GM19468 (cell line): ENCODE data around the gene PHAF1.

Experiments used
- ATAC-seq: cut with Tn5 transposase; IDR thresholded peaks from one replicate; pipeline ENCODE4 v1.9.1; 2021; ENCODE audit warnings: mild to moderate bottlenecking, moderate library complexity, moderate number of reproducible peaks; ENCODE audit not compliant: unreplicated experiment; ENCODE audit errors: extremely low read depth

Gene PHAF1

GRCh38 chr16:67173808-67174705 lies 64.3 kb downstream of the PHAF1 start:
- ATAC-seq: no peak

GRCh38 chr16:67174706-67175231 lies 65.0 kb downstream of the PHAF1 start:
- ATAC-seq: no peak

- ATAC-seq: no peak
These were observed 66.9 kb downstream of the PHAF1 start for GRCh38 chr16:67176662-67177061.

- ATAC-seq: no peak
These were observed 68.3 kb downstream of the PHAF1 start for GRCh38 chr16:67177743-67178699.

GRCh38 chr16:67179421-67180080 lies 69.8 kb downstream of the PHAF1 start:
- no peak for ATAC-seq

GRCh38 chr16:67180166-67180565 lies 70.4 kb downstream of the PHAF1 start:
- ATAC-seq: no peak

GRCh38 chr16:67181346-67181745 lies 71.6 kb downstream of the PHAF1 start:
- no peak for ATAC-seq

- ATAC-seq: no peak
These were observed 72.5 kb downstream of the PHAF1 start for GRCh38 chr16:67182288-67182687.

GRCh38 chr16:67183284-67183626 lies 73.5 kb downstream of the PHAF1 start:
- no peak for ATAC-seq

- ATAC-seq: peak; percentile 78
These were observed 74.1 kb downstream of the PHAF1 start, which contains the start of gene MATCAP1 for GRCh38 chr16:67183627-67184452. TSS of gene MATCAP1 (minus strand) at chr16:67183963. CDS start at chr16:67180610, 3,353 bp downstream.

- no peak for ATAC-seq
These were observed 74.8 kb downstream of the PHAF1 start for GRCh38 chr16:67184453-67184994.

GRCh38 chr16:67184995-67185650 lies 75.4 kb downstream of the PHAF1 start:
- peak; percentile 18 for ATAC-seq

- no peak for ATAC-seq
These were observed 76.0 kb downstream of the PHAF1 start for GRCh38 chr16:67185651-67186134.

- no peak for ATAC-seq
These were observed 76.8 kb downstream of the PHAF1 start for GRCh38 chr16:67186550-67186950.

GRCh38 chr16:67187175-67187890 lies 77.6 kb downstream of the PHAF1 start:
- no peak for ATAC-seq

GRCh38 chr16:67188323-67188722 lies 78.6 kb downstream of the PHAF1 start:
- ATAC-seq: no peak

- no peak for ATAC-seq
These were observed 79.1 kb downstream of the PHAF1 start for GRCh38 chr16:67188798-67189197.

- ATAC-seq: no peak
These were observed 80.3 kb downstream of the PHAF1 start, which contains the start of gene EXOC3L1 for GRCh38 chr16:67190041-67190440. TSS of gene EXOC3L1 (minus strand) at chr16:67190136. CDS start at chr16:67189676, 460 bp downstream.
